ENCODE results near the gene RNU5D-1.
"Not testable (repeated sequence)": the region's sequence is repeated elsewhere in the genome, so short reads cannot be mapped to it uniquely, and the experiment has no call there.

RNU5D-1 gene

GRCh38 chr1:44724955-44725698, 5.8 kb downstream of the RNU5D-1 start:
- no peak for DNase-seq

DNA sequence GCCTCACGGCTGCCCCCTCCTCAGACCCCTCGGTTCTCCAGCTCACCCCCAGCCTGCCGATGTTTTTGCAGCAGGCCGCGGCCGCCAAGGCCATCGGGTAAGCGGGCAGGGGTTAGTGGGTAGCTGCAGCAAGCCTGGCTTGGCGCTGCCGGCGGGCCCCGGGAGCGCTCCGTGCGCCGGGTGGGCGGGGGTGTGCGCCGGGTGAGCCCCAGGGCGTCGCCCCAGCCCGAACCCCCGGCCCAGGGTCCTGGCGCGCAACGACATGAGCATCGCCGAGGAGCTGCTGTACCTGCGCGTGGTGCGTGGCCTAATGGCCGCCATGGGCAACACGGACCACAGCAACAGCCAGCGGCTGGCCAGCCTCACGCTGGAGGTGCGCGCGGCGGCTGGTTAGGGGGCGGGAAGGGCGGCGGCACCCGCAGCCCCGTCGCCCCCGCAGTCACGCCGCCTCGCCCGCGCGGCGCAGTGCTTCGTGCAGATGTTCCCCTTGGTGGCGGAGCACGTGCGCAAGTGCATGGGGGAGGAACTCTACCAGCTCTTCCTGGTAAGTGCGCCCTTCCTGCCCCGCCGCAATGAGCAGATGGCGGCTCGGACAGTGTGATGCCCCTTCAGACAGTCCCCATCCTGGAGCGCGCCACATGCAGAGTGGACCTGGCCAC, 6.5 kb downstream of the RNU5D-1 start:
- no peak for DNase-seq

DNA sequence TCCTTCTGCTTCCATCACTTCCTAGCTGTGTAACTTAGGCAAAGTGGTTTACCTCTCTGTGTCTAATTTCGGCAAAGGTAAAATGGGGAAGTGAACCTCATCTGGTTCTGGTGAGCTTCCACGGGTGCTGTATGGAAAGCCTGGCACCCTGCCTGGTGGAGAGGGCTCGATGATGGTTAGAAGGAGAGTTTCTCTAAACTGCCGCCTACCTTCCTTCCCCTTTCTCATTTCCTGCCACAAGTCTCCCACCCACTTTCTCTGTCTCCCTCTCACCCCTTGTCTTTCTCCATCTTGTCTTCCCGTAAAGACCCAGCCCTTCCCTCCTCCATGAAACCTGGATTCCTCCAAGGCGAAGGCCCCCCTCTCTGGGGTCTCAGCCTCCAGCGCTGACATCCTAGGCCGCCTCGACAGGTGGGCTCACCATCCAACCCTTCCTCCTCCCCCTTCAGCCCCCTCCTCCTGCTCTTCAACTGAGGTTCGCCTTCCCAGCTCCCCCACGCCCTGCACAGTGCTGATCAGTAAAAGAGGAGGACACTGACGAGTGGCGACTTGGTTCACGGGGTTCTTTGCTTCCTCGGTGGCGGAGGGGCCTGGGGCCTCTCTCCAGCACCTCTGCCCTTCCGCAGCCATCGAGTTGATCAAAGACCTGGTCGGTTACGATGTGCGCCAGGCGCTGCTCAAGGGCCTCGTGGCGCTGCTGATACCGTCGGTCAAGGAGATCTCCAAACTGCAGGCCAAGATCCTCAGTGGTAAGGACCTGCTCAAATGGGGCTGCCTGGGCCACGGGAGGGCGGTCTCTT, 7.3 kb downstream of the RNU5D-1 start:
- peak; percentile 57 for DNase-seq

DNA sequence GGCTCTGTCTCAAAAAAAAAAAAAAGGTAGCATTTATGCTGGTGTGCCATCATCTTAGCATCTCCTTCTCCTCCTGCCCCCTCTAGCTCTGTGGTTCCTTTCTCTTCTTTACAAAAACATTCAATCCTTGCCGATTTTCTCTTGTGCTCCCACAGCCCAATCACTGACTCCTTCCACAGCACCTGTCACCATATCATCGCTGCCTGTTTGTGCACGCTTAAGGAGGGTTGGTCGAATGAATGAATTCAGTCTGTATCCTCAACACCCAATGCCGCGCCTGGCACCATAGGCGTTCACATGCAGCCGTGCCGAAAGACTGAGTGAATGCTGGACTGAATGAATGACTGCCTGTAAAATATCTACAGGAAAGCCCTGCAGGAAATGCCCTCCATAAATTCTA, 7.9 kb downstream of the RNU5D-1 start:
- no peak for DNase-seq

GRCh38 chr1:44721485-44722361, 9.2 kb downstream of the RNU5D-1 start:
- DNase-seq = peak; percentile 71

DNA sequence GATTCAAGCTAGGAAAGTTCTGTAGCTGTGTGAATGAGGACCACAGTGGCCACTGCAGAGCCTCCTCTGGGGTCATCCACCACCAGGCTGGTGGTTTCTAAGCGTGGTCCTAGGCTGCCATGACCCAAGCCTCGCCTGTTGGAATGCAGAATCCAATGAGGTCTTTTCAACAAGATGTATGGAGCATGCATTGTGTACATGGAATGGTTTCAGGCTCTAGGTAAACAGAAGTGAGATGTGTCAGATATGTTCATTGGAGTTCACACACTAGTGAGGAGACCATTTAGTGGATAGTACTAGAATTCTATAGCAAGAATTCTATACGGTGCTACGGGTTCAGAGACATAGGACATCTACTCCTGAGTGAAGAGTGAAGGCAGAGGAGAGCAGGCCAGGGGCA, 10.7 kb downstream of the RNU5D-1 start:
- no peak for DNase-seq

DNA sequence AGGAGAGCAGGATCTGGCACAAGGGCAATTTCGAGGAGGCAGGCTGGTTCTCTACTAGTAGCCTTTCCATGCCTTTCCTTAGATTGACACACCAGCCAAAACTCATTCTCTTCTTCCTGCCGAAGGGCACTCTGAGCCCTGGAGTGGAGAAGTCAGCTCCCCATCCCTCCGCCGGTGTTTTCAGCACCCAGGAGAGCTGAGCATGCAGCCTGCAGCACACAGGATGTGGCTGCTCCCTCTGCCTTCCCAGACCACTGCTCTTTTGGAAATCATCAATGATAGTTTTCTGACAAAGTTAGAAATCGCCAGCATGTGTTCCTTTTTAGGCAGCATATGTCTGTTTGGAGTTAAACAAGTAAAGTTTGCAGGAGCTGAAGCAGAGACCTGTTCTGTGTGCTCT, 11.7 kb downstream of the RNU5D-1 start:
- DNase-seq = no peak

GRCh38 chr1:44718091-44718490, 12.9 kb downstream of the RNU5D-1 start:
- no peak for DNase-seq

DNA sequence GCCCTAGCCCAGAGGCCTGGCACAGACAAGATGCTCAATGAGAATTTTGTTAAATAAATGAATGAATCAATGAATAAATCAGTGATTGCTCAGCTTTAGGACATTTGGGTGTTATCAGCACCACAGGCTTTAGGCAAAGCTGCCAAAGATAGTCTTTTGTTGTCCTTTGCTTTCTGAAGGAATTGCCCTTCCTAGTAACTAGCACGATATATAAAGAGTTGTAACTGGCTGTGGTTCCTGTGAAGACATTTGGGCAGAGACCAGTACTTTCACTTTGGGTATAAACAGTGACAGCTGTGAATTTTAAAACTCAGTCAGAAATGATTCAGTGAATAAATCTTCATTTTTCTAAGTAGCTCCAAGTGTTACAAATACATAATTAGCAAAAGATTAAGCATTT, 13.3 kb downstream of the RNU5D-1 start:
- no peak for DNase-seq

- no peak for DNase-seq
Observed at GRCh38 chr1:44717156-44717555, 13.8 kb downstream of the RNU5D-1 start.

DNA sequence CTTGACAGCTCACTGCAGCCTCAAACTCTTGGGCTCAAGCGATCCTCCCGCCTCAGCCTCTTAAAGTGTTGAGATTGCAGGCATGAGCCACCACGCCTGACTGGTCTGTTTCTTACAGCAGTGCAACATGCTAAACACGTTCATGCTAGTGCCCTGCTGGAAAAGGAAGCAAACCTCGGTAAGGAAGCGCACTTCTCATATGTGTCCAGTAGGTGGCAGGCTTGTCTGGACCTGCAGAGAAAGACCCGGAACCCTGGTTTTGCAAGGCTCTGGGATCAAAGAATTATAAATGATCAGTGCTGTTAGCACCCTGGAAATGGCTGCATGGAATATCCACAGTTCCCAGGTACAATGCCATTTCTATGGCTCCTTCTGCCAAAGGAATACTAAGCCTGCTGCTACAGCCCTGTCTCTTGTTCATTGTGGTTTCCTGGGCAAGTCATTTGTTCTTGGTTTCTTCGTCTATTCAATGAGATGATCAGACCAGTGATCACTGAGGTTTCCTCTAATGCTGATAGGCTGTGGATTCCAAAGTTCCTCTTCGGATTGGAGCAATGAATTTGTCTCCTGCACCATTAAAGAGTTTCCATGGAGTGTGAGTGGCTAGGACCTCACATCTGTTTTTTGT, 15.9 kb downstream of the RNU5D-1 start:
- DNase-seq = peak; percentile 50

DNA sequence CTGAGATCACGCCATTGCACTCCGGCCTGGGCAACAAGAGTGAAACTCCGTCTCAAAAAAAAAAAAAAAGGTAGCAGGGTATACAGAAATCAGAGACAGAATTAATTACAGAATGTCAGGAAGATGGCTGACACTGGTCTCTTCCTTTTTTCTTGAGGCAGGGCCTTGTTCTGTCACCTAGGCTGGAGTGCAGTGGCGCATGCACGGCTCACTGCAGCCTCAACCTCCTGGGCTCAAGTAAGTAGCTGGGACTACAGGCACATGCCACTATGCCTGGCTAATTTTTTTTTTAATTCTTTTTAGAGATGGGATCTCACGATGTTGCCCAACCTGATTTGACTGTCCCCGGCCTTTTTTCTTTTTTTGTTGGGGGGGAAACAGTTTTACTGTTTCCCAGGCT, 16.4 kb downstream of the RNU5D-1 start:
- no peak for DNase-seq

DNA sequence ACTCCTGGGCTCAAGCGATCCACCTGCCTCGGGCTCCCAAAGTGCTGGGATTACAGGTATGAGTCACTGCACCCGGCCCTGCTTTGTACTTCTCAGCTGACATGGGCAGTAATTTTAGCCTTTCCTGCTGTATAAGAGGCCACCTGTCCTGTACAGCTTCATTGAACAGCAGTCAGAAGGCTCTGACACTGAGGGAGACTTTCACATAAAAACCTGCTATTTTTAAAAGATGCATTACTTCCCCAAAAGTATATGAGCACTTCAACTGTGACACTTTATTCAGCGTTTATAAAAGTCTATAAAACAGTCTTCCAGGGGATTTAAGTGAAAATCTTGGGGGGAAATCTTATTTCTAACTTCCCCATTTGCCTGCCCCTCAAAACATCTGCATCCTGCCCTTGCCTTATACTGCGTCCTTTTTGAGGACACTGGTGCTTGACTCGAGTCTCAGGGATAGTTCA, 17.6 kb downstream of the RNU5D-1 start:
- no peak for DNase-seq

DNA sequence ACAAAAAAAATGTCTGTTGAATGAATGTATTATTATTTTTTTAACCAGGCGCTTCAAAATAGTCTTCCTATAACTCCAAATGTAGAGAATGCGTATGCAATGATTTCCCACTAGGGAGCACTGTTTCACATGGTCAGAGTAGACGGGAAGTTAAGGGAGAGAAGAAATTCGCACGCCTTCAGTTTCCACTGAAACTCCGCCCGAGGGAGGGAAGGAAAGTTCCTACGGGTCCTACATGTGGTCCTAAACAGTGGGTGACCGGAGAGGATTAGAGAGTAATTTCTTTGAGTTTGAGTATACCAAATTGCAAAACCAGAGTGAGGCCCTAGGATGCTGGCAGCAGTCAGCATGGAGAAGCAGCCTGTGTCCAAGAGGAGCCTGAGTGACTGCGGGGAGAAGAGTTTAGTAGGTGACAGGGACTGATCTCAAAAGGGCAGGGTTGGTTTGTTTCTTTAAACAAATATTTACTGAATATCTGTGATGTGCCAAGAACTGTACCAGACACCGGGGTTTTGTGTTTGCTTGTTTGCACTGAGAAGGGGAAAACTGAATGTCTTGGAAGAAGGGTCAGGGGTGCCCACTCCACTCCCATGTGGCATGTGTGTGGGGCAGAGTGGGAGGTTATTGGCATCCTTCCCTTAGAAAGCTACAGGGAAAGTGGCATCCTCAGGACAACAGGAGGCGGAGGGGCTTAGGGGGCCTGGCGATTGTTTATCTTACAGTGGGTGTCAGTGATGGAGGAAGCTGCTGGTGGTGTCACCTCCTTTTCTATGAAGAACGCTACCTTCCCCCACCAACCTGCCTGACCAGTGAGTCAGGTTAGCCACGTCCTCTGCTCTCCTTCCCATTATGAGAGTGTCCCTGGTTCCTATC, 22.8 kb downstream of the RNU5D-1 start:
- DNase-seq = no peak

DNA sequence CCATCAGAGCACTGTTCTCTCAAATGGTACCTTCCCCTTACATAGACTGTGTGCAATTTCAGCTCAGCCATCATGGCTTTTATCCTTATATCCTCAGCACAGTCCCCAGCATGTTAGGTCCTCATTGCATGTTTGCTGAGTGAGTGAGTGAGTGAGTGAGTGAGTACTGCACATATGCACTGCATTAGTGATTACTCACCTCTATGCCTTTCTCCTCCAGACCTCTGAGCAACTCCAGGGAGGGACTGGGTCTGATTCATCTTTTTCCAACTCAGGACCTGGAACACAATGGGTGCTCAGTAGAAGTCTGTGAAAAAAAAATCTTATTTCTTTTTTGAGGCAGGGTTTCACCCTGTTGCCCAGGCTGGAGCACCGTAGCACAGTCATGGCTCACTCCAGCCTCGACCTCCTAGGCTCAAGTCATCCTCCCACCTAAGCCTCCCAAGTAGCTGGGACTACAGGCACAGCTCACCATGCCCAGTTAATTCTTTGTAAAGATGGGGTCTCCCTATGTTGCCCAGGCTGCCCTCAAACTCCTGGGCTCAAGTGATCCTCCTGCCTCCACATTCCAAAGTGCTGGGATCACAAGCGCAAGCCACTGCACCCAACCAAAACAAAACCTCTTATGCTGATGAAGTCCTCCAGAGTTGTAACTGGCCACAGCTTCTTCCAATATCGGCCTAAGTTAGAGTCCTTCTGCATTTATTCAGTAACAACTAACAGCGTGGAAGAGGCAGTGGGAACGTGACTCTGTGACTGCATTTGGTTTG, 23.7 kb downstream of the RNU5D-1 start:
- DNase-seq = no peak

- no peak for DNase-seq
Observed at GRCh38 chr1:44705938-44706337, 25.0 kb downstream of the RNU5D-1 start.

- DNase-seq = no peak
Observed at GRCh38 chr1:44705470-44705869, 25.5 kb downstream of the RNU5D-1 start.

GRCh38 chr1:44701141-44701573, 29.8 kb downstream of the RNU5D-1 start:
- no peak for DNase-seq

DNA sequence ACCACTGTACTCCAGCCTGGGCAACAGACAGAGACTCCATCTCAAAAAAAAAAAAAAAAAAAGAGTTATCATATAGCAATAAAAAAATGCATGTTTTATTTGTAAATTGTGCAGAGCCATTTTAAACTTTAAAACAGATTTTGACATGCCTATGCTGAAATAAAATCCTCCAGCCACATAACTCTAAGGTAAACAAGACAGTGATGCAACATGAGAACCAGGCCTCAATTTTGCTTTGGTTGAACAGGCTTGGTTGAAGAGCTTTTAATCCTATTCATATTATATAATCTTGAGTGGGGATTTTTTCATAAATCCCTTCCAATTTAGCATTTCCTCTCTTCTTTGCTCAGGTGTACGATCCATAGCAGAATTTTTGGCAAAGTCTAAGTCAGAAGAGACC, 30.4 kb downstream of the RNU5D-1 start:
- no peak for DNase-seq

- not testable (repeated sequence) for DNase-seq
Observed at GRCh38 chr1:44699375-44699774, 31.6 kb downstream of the RNU5D-1 start.
